Activated T-helper 1 cell treated with Interleukin-2 at 50 U/mL for 16 hours (primary cell): ENCODE data around the gene PNMA3.
"Not testable (repeated sequence)": the region's sequence is repeated elsewhere in the genome, so short reads cannot be mapped to it uniquely, and the experiment has no call there.

ENCODE experiments used
- DNase-seq: peaks from one replicate; pipeline ENCODE4 v3.0.0-alpha.2; 2020; ENCODE audit warnings: low read depth

PNMA3 gene

DNA sequence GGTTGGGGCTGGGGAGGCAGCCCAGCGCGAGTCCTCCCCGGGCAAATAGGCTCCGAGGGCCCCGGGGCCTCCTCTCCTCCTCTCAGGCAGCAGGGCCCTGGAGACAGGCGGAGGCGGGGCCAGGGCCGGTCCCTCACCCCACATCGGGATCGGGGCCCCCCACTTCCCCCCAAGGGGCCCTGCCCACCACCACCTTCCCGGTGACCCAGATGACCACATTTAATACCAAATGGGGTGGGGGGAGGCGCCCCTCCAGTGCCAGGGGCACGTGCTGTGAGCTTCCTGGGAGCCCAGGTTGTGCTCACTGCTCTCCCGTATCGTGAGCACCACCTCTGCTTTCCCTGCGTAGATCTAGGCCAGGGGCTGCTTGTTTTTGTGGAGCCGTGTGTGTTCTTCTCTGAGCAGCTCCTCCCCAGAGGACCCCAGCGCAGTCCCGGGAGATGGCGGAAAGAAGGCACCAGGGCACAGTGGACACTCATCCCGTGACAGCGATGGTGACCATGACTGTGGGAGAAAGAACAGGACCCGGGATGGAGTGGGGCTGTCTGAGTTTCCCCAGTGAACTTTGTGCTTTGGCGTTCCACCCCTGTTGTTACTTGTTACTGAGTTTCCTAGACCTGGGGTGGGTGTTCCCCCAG is 18.1 kb downstream of the PNMA3 start:
- no peak for DNase-seq

DNA sequence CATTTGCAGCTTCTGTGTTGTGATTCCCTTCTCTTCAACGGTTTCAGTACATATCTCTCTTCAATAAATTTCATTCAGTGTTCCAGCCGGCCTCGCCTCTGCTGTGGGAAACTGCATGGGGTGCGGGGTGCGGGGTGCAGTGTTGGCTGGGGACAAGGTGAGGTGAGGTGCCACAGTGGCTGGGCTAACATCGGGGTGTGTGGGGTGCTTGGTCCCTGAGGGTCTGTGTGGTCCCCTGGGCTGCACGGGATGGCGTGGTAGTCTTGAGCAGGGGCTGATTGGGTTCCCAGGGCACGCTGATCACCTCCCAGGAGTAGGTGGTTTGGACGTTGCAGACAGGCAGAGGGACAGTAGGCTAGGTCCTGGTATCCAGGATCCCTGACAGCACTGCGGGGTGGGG is 18.7 kb downstream of the PNMA3 start:
- DNase-seq: no peak

DNA sequence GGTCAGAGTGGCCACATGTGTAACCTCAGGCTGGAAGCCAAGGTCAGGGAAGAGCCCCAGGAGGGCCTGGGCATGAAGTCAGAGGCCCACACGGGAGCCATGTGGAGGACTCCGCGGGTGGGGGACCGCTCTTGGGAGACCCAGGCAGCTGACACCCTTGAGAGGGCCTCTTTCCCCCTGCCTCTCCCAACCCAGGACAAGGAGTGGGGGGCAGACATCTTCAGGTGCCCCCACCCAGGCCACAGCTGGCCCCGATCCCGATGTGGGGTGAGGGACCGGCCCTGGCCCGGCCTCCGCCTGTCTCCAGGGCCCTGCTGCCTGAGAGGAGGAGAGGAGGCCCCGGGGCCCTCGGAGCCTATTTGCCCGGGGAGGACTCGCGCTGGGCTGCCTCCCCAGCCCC is 19.1 kb downstream of the PNMA3 start:
- no peak for DNase-seq

DNA sequence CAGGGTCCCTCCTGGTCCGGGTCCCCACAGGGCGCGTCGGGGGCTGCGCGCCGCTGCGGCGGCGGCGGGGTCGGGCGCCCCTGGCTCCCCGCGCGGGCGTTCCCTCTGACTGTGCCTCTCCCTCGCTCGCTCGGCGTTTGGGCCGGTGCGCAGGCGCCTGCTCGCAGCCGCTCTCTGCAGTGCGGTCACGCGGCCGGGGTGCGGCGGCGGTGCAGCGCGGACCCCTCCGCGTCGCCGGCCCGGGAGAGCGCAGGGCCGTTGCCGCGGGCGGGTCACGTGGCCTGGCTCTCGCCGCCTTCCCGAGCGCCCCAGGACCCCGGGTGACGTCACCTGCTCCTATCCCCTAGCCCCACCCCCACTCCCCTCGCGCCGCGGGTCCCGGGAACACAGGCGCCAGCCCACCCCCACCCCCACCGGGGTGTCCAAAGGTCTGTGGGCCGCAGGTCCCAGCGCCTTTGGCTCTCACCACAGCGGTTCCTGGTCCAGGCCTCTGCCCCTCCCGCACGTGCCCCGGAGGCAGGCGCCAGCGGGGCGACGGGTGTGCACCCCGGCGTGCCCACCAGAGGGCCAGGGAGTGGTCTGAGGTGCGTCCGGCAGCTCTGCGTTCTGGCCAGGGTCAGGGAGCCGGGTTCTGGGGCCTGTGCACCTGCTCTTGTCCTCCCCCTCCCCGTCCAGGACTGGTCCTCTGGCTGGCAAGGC is 21.3 kb downstream of the PNMA3 start:
- DNase-seq: not testable (repeated sequence)

DNA sequence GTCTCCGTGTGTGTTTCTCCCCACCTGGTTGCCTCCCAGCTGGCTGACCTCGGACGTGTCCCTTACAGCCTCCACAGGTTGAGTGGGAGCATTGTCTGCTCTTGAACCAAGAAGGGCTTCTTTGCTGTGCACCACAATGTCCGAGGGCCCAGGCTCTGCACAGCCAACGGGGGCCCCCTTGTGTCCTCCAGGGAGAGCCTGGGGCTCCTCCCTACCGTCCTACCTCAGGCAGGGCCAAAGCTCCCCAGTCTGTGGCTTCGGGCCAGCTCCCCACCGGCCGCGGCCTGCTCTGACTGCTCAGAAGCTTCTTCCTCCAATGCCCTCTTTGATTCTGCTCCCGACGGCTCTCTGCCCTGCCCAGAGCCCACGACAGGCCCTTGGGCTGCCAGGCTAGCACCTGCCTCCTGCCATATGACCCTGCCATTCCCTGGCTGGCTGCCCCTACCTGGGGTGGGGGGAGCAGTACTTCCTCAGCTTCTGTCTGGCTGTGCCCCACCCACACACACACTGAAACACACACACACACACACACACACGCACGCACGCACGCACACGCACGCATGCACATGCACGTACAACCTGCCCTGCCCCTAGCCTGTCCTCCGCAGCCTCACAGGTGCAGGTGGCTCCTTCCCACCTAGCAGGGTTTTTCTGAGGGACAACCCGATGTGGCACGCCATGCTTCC is 27.1 kb downstream of the PNMA3 start:
- DNase-seq: not testable (repeated sequence)

DNA sequence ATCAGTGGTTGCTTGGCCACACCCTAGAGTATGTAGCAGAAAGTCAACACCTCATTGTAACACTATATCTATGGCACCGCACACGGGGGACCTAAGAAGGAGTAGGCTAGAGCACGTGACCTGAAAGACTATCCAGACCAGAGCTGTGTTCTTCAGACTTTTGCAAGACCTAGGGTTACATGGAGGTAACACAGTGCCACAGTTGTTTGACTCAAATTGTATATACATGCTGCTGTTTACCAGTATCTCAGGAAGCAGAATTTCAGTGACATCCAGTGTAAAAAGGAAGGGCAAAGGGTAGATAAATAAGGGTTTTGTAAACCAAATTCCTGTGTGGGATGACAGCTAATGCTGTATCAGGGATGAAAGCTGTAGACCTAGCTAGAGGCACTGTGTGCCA is 46.1 kb downstream of the PNMA3 start:
- DNase-seq: no peak

DNA sequence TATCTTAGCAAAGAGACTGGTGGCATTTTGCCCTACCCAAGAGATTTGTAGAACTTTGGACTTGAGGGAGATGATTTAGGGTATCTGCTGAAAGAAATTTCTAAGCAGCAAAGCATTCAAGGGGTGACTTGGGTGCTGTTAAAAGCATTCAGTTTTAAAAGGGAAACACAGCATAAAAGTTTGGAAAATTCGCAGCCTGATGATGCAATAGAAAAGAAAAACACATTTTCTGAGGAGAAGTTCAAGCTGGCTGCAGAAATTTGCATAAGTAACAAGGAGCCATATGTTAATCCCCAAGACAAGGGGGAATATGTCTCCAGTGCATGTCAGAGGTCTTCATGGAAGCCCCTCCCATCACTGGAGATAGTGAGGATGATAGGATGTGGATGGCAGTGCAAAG is 48.7 kb downstream of the PNMA3 start:
- not testable (repeated sequence) for DNase-seq

DNA sequence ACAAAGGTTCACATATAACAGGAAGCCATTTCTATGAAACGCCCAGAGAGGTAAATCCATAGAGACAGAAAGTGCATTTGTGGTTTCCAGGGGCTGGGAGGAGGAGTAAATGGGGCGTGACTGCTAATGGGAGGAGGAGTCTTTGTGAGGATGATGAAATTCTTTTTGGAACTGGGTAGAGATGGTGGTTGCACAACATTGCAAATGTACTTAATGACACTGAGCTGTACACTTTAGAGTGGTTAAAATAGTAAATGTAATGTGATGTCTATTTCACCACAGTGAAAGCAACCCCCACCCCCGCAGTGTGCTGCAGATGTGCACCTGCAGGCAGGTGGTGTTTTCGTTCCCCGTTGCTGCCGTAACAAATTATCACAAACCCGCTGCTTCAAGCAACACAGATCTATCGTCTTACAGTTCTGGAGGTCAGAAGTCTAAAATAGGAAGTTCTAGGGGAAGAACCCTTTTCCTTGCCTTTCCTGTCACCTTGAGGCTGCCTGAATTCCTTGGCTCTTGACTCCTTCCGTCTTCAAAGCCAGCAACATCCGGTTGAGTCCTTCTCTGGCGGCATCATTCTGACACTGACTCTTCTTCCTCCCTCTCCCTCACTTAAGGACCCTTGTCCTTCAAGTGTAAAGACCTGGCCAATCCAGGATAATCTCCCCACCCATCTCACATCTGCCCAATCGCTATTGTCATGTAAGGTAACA is 50.0 kb downstream of the PNMA3 start:
- not testable (repeated sequence) for DNase-seq
